ENCODE measurements around the gene ANGPTL2. TPM values are rescaled to one million over a fixed set of nuclear protein-coding genes. Genes with fewer than 3 reads are reported as not detected.
"Not testable (repeated sequence)": the region's sequence is repeated elsewhere in the genome, so short reads cannot be mapped to it uniquely, and the experiment has no call there.

Gene ANGPTL2
- total and polyA plus RNA-seq, 12 donors, result 3.0 to 32.6 (median 11.4) TPM

DNA sequence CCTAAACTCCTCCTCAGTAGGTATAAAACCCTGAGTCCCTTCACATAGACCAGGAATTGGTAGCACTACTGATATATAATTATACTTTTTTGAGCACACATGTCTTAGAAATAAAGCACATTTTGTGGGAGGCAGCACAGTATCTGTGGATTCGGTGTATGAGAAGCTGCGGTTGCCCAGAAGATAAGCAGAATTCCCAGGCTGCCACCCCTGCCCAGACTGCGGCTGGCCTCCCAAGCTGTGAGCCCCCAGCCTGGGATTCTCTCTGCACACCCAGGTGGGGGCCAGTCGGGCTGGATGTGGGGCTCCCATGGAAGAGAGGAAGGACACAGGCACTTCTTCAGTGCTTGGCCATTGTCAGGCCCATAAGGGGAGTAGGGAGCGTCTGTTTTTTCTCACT is 25.6 kb upstream of the ANGPTL2 start:
- no peak for TF ChIP-seq POLR2A (IDR thresholded peaks at IDR 0.05)
- TF ChIP-seq, protein P1, sequence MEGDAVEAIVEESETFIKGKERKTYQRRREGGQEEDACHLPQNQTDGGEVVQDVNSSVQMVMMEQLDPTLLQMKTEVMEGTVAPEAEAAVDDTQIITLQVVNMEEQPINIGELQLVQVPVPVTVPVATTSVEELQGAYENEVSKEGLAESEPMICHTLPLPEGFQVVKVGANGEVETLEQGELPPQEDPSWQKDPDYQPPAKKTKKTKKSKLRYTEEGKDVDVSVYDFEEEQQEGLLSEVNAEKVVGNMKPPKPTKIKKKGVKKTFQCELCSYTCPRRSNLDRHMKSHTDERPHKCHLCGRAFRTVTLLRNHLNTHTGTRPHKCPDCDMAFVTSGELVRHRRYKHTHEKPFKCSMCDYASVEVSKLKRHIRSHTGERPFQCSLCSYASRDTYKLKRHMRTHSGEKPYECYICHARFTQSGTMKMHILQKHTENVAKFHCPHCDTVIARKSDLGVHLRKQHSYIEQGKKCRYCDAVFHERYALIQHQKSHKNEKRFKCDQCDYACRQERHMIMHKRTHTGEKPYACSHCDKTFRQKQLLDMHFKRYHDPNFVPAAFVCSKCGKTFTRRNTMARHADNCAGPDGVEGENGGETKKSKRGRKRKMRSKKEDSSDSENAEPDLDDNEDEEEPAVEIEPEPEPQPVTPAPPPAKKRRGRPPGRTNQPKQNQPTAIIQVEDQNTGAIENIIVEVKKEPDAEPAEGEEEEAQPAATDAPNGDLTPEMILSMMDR (IDR thresholded peaks at IDR 0.05), result no peak
- H3K27me3 ChIP-seq, result no peaks in the 10 kb centered on the region
- no peak overlapping the region for H3K27ac ChIP-seq
- no peaks in the 10 kb centered on the region for H3K4me1 ChIP-seq (replicated peaks in 1 of 2)
- H3K4me3 ChIP-seq, result no peak overlapping the region
- no peaks in the 10 kb centered on the region for H3K36me3 ChIP-seq (replicated peaks in 1 of 2)
- peak in 1 of 7 donors; percentile 5 for DNase-seq
- WGBS, 4 donors, result 92 to 98% (median 95%) methylated on average over 4 to 5 of the region's 5 CpGs
- intact Hi-C loops (cut with DNase I), result no loop called here
- H3K9me3 ChIP-seq (replicated peaks in 1 of 3), result no peaks in the 10 kb centered on the region

DNA sequence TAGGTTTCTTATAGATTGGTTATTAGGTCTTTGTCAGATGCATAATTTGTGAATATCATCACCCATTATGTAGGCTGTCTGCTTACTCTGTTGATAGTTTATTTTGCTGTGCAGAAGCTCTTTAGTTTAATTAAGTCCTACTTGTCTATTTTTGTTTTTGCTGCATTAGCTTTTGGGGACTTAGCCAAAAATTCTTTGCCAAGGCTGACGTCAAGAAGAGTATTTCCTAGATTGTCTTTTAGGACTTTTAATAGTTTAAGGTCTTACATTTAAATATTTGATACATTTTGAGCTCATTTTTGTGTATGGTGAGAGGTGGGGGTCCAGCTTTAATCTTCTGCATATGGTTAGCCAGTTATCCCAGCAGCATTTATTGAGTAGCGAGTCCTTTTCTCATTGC is 24.8 kb upstream of the ANGPTL2 start:
- DNase-seq, result peak in 1 of 7 donors; percentile 19
- no peaks in the 10 kb centered on the region for H3K27me3 ChIP-seq
- H3K4me3 ChIP-seq, result no peak overlapping the region
- no peak overlapping the region for H3K27ac ChIP-seq
- 64 to 66% (median 65%) methylated on average over 2 of the region's 2 CpGs for WGBS, 4 donors
- intact Hi-C loops (cut with DNase I), result no loop called here
- H3K4me1 ChIP-seq (replicated peaks in 1 of 2), result no peaks in the 10 kb centered on the region
- TF ChIP-seq, protein P1 (IDR thresholded peaks at IDR 0.05), result no peak
- no peak for TF ChIP-seq POLR2A (IDR thresholded peaks at IDR 0.05)
- H3K36me3 ChIP-seq (replicated peaks in 1 of 2), result no peaks in the 10 kb centered on the region
- no peaks in the 10 kb centered on the region for H3K9me3 ChIP-seq (replicated peaks in 1 of 3)

DNA sequence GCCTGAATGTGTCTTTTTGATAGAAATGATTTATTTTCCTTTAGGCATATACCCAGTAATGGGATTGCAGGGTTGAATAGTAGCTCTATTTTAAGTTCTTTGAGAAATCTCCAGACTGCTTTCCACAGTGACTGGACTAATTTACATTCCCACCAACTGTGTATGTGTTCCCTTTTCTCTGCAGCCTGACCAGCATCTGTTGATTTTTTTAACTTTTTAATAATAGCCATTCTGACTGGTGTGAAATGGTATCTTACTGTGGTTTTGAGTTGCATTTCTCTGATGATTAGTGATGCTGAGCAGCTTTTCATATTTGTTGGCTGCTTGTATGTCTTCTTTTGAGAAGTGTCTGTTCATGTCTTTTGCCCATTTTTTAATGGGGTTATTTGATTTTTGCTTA is 24.4 kb upstream of the ANGPTL2 start:
- H3K4me1 ChIP-seq (replicated peaks in 1 of 2); H3K4me3 ChIP-seq; H3K9me3 ChIP-seq (replicated peaks in 1 of 3); H3K27ac ChIP-seq; DNase-seq; H3K36me3 ChIP-seq (replicated peaks in 1 of 2); intact Hi-C loops (cut with DNase I); H3K27me3 ChIP-seq: not testable (repeated sequence)

DNA sequence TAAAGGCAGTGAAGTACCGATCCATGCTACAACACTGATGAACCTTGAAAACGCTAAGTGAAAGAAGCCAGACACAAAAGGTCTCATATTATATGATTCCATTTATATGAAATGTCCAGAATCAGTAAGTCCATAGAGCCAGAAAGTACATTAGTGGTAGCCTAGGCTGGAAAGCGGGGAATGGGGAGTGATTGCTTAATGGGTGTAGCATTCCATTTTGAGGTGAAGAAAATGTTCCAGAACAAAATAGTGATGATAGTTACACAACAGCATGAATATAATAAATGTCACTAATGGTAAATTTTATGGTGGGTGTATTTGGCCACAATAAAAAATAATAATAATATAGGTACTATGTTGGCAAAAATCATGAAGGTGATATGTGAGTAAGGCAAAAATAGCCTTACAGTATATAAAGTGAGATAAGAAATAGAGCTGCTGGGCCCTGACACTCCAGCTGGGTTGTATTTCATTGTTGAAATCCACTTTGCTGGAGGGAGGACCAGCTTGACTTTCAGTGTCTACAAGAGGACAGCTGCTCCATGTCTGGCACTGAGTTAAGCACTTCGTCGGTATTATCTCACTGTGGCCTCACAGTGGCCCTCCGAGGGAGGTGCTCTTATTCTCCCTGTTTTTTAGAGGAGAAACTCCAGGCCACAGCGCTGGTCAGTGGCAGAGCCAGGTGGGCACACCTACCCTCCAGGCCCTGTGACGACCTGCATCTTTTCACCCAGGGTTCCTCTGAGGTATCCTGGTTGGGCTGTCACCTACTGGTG is 22.4 kb upstream of the ANGPTL2 start:
- no peak overlapping the region for H3K4me3 ChIP-seq
- intact Hi-C loops (cut with DNase I), result no loop called here
- DNase-seq, result peak in 4 of 7 donors; percentile 7 to 63 (median 22)
- no peaks in the 10 kb centered on the region for H3K27me3 ChIP-seq
- no peaks in the 10 kb centered on the region for H3K36me3 ChIP-seq (replicated peaks in 1 of 2)
- TF ChIP-seq, protein P1 (IDR thresholded peaks at IDR 0.05), result no peak
- TF ChIP-seq POLR2A (IDR thresholded peaks at IDR 0.05), result no peak
- H3K27ac ChIP-seq, result peak overlapping the region in 1 of 5 donors; percentile 47
- H3K9me3 ChIP-seq (replicated peaks in 1 of 3), result no peaks in the 10 kb centered on the region
- 84 to 90% (median 88%) methylated on average over 6 to 8 of the region's 8 CpGs for WGBS, 4 donors
- no peaks in the 10 kb centered on the region for H3K4me1 ChIP-seq (replicated peaks in 1 of 2)
